ENCODE data around the gene IKBKG. TPM values are rescaled to one million over a fixed set of nuclear protein-coding genes. Genes with fewer than 3 reads are reported as not detected.

The IKBKG gene
- total RNA-seq, 1 donor from 2014 or later = 37.5 TPM

DNA sequence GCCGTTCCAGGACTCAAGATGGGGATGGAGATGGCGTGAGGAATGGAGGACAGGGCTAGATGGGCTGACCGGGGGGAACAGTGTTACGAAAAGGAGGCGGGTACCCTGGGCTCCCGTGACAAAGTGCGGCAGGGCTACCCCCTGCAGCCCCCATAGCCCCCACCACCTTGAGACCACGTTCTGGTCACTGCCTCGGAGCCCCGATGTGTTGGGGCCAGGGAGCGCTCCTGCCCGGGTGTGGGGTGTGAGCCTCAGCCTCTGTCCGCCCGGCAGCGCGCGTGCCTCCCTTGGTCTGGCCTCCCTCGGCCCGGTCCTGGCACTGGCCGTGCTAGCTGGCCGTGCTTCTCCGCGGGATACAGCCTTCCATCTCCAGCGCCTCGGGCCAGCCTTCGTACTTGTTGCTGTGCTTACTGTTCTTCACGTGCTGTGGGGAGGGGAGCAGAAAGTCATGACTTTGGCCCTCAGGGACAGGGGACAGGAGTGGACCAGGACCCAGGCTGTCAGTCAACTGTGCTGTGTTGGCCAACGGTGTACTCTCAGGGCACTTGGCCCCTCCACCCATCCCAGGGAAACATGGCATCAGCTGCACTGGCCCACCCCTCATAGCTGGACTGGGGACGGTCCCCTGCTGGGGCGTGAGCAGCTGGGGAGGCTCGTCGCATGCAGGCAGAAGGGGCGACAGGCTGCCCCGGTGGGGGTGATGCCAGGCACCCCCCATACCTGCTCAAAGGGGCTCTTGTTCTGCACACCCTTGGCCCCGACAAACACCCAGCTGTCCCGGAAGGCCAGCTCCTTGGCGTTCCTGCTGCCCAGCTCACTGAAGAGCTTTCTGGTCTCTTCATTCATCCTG is 40.7 kb upstream of the IKBKG start:
- TF ChIP-seq, protein P1, sequence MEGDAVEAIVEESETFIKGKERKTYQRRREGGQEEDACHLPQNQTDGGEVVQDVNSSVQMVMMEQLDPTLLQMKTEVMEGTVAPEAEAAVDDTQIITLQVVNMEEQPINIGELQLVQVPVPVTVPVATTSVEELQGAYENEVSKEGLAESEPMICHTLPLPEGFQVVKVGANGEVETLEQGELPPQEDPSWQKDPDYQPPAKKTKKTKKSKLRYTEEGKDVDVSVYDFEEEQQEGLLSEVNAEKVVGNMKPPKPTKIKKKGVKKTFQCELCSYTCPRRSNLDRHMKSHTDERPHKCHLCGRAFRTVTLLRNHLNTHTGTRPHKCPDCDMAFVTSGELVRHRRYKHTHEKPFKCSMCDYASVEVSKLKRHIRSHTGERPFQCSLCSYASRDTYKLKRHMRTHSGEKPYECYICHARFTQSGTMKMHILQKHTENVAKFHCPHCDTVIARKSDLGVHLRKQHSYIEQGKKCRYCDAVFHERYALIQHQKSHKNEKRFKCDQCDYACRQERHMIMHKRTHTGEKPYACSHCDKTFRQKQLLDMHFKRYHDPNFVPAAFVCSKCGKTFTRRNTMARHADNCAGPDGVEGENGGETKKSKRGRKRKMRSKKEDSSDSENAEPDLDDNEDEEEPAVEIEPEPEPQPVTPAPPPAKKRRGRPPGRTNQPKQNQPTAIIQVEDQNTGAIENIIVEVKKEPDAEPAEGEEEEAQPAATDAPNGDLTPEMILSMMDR (IDR thresholded peaks at IDR 0.05) = no peak
- no peaks in the 10 kb centered on the region for H3K27me3 ChIP-seq
- no peak overlapping the region for H3K4me3 ChIP-seq
- intact Hi-C loops (cut with DNase I) = no loop called here
- H3K9me3 ChIP-seq = no peaks in the 10 kb centered on the region
- H3K4me1 ChIP-seq = no peaks in the 10 kb centered on the region
- DNase-seq (ENCODE audit: low spot score in 2 of 2) = no peak
- peaks cover 0 to 34% of the 10 kb centered on the region in 2 donors for H3K36me3 ChIP-seq
- H3K27ac ChIP-seq = no peak overlapping the region

DNA sequence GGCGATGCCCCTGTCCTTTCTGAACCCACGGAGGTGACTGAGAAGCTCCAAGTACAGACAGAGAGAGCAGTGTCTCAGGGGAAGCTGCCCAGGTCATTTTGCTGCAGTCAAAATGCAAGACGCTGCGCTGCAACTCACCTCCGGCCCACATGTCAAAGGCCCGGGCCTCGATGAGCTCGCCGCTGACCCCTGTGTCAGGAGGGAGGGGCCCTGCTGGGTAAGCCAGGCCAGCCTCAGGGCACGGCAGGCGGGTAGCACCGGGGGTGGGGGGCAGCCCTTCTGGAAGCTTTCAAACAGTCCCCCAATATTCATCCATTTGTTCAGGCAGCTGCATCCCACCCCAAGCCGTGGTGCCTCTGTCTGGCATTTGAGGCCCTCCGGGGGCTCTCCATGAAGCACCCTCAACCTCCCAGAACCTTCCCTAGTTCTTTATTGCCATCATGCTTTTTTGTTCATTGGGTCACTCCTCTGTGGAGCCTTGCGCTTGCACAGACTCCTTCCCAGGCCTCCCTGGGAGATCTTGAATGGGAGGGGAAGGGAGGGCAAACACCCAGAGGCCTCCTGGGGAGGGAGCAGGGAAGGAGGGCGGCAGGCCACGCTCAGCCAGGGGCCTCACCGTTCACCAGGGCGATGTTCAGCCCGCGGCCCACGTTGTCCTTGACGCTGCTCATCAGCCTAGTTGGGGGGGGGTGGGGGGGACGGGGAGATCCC is 39.6 kb upstream of the IKBKG start:
- DNase-seq (ENCODE audit: low spot score in 2 of 2) = no peak
- TF ChIP-seq, protein P1 (IDR thresholded peaks at IDR 0.05) = no peak
- Histone ChIP-seq H3K9me3 (no peaks in the 10 kb centered on the region), H3K27me3 (no peaks in the 10 kb centered on the region), H3K4me1 (no peaks in the 10 kb centered on the region), H3K4me3 (no peak overlapping the region), H3K36me3 (peaks cover 0 to 34% of the 10 kb centered on the region in 2 donors), H3K27ac (no peak overlapping the region)
- intact Hi-C loops (cut with DNase I) = no loop called here

DNA sequence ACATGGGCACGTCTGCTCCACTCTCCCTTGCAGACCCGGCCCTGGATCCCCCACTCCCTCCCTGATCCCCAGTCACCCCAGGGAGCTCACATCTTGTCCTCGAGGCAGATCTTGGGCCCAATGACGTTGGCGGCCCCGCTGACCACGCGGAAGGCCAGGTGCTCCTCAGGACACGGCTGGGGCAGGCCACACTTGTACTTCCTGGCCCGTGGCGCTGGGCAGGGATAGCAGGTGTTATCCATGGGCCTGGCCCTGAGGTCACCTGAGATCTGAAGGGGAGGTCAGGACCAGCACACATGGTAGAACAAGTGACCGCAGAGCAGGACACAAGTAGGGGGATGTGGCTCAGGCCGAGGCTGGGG is 39.1 kb upstream of the IKBKG start:
- intact Hi-C loops (cut with DNase I) = no loop called here
- TF ChIP-seq, protein P1 (IDR thresholded peaks at IDR 0.05) = no peak
- H3K9me3 ChIP-seq = no peaks in the 10 kb centered on the region
- no peaks in the 10 kb centered on the region for H3K27me3 ChIP-seq
- H3K27ac ChIP-seq = no peak overlapping the region
- peaks cover 0 to 34% of the 10 kb centered on the region in 2 donors for H3K36me3 ChIP-seq
- H3K4me3 ChIP-seq = no peak overlapping the region
- DNase-seq (ENCODE audit: low spot score in 2 of 2) = no peak
- H3K4me1 ChIP-seq = no peaks in the 10 kb centered on the region

DNA sequence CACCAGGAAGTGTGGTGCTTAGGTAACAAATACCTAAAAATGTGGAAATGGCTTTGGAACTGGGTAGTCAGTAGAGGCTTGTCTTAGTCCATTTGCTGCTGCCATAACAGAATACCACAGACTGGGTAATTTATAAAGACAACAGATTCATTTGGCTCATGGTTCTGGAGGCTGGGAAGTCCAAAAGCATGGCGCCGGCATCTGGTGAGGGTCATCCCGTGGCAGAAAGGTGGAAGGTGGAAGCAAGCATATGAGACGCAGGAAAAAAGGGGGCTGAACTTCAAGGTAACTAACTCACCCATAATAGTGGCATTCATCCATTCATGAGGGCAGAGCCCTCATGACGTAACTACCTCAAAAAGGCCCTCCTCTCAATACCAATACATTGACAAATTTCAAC is 38.0 kb upstream of the IKBKG start:
- H3K36me3 ChIP-seq = peaks cover 0 to 34% of the 10 kb centered on the region in 2 donors
- TF ChIP-seq, protein P1 (IDR thresholded peaks at IDR 0.05) = no peak
- DNase-seq (ENCODE audit: low spot score in 2 of 2) = no peak

DNA sequence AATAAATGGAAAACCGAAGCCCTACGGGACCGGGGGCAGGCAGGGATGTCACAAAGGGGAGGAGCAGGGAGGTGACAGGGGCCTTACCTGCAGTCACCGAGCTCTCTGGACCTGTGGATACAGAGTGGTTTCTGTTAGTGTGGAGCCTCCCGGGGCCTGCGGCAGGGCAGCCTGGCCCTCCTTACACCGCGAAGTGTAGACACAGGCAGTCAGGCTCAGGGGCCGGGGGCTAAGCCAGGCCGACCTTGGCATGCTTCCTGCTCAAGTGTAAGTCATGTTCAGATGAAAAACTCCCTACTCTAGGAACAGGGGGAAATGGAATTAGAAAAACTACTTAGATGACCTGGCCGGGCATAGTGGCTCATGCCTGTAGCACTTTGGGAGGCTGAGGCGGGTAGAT is 35.7 kb upstream of the IKBKG start:
- Histone ChIP-seq H3K36me3 (peaks cover 0 to 21% of the 10 kb centered on the region in 2 donors), H3K27me3 (no peaks in the 10 kb centered on the region)
- TF ChIP-seq, protein P1 (IDR thresholded peaks at IDR 0.05) = no peak

More for the DNA sequence above, 38.0 kb upstream of the IKBKG start:
- Histone ChIP-seq H3K4me1 (no peaks in the 10 kb centered on the region), H3K27me3 (no peaks in the 10 kb centered on the region), H3K9me3 (no peaks in the 10 kb centered on the region), H3K4me3 (no peak overlapping the region), H3K27ac (no peak overlapping the region)
- intact Hi-C loops (cut with DNase I) = no loop called here

More for the DNA sequence above, 35.7 kb upstream of the IKBKG start:
- Histone ChIP-seq H3K4me3 (no peak overlapping the region), H3K27ac (no peak overlapping the region), H3K9me3 (no peaks in the 10 kb centered on the region), H3K4me1 (peaks cover 0 to 3% of the 10 kb centered on the region in 2 donors)
- intact Hi-C loops (cut with DNase I) = no loop called here
- no peak for DNase-seq (ENCODE audit: low spot score in 2 of 2)
